Fibroblast of the aortic adventitia (primary cell): Measurements from ENCODE around the gene EVI5L. TPM values are rescaled to one million over a fixed set of nuclear protein-coding genes. Genes with fewer than 3 reads are reported as not detected.

ENCODE experiments used
- DNase-seq: peaks from one replicate; pipeline ENCODE4 v3.0.0-alpha.2; 2010; ENCODE audit warnings: low read depth
- H3K4me3 ChIP-seq: 2 replicates; pipeline ENCODE4 v1.5.1; 2011; ENCODE audit warnings: low read depth, mild to moderate bottlenecking, control low read depth, low read length, moderate library complexity
- total RNA-seq: library from RNA; depleted of rRNA; stranded (reverse); fragments of >200 nt; gene quantifications from 2 replicates; pipeline ENCODE4 v1.2.3, GENCODE V29; 2012; ENCODE audit warnings: low replicate concordance
- TF ChIP-seq, protein P1 (sequence below): IDR thresholded peaks from 2 replicates; pipeline ENCODE4 v1.5.1; 2011; ENCODE audit warnings: mild to moderate bottlenecking, low read length, control low read depth, inconsistent platforms; ENCODE audit not compliant: insufficient read depth

The EVI5L gene
- total RNA-seq, 1 donor = 16.6 TPM

DNA sequence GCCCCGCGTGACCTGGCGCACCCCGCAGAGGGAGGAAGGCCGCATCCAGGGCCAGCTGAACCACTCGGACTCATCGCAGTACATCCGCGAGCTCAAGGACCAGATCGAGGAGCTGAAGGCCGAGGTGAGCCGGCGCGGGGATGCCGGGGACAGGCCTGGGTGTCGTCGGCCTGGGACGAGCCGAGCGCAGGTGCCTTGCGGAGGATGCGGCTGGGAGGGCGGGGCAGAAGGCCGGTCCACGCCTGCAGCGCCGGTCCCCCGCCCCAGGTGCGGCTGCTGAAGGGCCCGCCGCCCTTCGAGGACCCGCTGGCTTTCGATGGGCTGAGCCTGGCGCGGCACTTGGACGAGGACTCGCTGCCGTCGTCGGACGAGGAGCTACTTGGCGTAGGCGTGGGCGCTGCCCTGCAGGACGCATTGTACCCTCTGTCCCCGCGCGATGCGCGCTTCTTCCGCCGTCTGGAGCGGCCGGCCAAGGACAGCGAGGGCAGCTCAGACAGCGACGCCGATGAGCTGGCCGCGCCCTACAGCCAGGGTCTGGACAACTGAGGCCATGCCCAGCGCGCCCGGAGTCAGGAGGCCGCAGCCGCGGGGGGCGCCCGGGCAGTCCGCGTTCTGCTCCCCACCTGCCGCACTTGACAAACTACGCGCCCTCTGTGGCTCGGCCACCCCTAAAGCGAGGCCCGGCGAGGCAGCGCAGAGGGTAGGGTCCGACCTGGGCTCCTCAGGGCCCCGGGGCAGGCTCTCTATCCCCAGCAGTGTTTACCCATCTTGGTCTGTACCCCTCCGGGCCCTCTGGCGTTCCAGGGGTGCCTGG, 33.3 kb downstream of the EVI5L start:
- no peak for DNase-seq
- TF ChIP-seq, protein P1, sequence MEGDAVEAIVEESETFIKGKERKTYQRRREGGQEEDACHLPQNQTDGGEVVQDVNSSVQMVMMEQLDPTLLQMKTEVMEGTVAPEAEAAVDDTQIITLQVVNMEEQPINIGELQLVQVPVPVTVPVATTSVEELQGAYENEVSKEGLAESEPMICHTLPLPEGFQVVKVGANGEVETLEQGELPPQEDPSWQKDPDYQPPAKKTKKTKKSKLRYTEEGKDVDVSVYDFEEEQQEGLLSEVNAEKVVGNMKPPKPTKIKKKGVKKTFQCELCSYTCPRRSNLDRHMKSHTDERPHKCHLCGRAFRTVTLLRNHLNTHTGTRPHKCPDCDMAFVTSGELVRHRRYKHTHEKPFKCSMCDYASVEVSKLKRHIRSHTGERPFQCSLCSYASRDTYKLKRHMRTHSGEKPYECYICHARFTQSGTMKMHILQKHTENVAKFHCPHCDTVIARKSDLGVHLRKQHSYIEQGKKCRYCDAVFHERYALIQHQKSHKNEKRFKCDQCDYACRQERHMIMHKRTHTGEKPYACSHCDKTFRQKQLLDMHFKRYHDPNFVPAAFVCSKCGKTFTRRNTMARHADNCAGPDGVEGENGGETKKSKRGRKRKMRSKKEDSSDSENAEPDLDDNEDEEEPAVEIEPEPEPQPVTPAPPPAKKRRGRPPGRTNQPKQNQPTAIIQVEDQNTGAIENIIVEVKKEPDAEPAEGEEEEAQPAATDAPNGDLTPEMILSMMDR = no peak
- H3K4me3 ChIP-seq = no peak overlapping the region

DNA sequence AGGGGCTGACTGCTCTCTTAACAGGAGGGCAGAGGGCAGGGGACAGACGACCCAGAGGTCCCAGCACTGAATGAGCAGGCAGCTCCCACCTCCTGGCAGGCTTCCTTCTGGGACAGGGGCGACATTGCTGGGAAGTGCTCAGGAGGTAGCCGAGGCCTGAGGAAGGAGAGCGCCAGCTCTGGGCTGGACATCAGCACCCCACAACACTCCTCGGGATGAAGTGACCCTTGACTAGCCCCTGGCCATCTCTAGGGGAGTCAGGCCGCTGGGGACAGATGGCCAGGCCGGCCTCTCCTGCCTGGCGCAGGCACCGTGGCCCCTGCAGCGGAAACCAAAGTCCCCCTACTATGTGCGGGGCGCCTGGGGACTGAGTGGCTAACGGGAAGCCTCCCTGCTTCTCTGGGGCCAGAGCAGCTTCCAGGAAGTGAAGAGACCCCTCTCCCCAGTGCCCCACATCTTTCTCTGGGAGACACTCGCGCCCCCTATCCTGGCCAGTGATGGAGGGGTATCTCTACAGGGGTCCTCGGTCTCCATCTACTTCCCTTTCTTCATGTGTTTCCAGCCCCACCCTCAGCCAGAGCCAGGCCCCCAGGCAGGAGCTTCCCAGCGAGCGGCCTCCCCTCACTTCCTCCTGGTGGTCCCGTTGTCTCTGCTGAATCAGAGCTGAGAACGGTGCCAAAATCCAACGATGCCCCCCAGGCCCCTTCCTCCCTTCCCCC, 34.1 kb downstream of the EVI5L start:
- H3K4me3 ChIP-seq = no peak overlapping the region
- DNase-seq = no peak
- TF ChIP-seq, protein P1 = no peak

DNA sequence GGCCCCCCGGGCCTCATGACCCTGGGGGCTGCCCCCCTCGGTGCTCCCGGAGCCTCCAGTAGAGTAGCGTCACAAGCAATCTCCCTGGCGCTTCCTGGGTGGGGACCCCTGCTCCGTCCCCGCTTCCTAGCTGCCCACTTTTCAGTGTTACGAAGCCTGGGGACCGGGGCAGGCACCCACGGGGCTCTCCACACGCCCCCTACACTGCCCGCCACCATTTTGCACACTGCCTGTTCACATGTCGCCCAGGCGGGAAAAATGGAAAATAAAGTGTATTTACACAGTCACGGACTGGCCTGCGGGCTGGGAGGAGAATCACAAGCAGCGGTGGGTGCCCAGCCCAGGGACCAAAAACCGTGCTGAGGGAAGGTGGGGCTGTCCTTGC, 34.7 kb downstream of the EVI5L start:
- TF ChIP-seq, protein P1 = no peak
- H3K4me3 ChIP-seq = no peak overlapping the region
- DNase-seq = no peak

DNA sequence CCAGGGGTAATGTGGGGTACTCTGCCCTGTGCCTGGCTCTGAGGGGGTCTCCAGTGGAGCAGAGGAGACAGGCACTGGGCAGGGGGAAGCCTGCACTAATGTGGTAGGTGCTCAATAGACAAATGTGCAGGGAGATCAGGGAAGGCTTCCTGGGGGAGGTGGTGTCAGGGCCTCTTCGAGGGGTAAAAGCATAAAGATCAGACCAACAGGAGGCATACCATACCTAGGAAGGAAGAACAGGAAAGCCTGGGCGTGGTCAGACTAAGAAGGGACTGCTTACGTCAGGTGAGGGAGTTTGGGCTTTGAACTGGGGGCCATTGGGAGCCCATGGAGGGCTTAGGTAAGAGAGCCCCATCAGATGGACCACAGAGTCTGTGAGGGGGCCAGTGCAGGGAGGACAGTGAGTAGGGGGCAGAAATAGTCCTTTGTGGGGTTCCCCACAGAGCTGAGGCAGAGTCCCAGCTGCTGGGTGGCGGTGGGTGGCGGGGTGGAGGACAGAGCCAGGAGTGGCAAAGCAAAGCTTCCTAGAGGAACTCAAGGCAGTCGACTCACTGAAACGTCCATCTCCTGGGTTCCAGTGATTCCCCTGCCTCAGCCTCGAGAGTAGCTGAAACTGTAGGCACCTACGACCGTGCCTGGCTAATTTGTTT, 35.4 kb downstream of the EVI5L start:
- no peak overlapping the region for H3K4me3 ChIP-seq
- TF ChIP-seq, protein P1 = no peak
- no peak for DNase-seq

DNA sequence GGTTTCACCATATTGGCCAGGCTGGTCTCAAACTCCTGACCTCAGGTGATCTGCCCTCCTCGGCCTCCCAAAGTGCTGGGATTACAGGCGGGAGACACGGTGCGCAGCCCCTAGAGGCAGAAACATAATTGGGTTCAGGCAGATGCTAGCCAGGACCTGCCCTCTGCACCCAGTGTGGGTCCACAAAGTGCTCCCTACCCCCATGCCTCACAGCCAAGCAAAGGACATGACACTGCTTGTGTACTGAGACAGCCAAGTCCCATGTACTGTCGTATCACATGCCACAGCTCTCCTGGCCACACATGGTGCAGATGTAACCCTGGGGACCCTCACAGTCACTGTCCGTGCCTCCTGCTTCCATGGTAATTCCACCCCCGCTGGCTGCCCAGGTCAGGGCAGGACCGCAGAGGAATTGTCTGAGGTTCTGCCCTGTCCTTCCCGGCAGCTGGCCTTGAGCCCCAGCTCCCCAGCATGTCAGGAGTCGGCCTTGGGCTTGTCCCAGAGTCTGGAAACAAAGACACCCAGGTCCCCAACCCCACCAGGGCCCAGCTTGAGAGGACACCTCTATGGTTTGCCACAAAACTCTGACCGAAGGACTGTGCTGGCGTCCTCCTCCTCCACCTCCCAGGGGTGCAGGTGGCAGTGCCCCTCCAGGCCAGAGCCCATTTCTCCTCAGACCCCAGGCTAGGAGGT, 36.5 kb downstream of the EVI5L start:
- DNase-seq = no peak
- TF ChIP-seq, protein P1 = no peak
- H3K4me3 ChIP-seq = no peak overlapping the region

DNA sequence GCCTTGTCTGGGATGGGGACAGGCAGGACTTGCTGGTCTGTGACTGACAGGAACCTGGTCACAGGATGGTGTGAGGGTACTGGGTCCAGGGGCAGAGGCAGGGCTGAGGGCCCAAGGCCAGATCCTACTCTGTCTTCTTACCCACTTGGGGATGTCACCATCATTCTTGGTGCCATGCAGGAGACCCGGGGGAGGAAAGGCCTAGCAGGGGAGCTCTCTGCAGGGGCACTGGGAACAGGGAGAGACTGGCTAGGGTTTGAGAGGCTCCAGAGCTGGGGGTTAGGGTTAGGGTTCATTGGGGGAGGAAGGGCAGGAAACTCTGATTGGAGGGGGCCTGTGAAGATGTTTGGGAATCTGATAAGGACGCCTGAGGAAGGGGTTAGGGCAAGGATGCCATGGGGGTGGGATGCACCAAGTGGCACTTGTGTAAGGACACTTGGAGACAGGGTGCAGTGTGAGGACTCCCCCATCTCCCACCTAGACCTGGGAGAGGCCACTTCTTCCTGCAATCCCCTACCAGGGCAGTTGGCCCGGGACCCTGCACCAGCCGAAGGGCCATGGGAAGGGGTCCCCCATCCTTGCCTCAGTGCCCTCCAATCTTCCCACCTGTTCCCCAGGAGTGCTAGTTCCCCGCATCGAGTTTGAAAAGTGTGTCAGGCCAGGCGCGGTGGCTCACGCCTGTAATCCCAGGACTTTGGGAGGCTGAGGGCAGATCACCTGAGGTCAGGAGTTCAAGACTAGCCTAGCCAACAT, 37.2 kb downstream of the EVI5L start:
- TF ChIP-seq, protein P1 = no peak
- no peak overlapping the region for H3K4me3 ChIP-seq
- no peak for DNase-seq
